ENCODE data around the gene APOBEC3C.

Gene APOBEC3C

GRCh38 chr22:39017596-39018365 lies 3.7 kb downstream of the APOBEC3C start:
- H3K4me3 ChIP-seq (ENCODE audit: low read depth, low read length) = no peak overlapping the region
- no peak for TF ChIP-seq CTCF (IDR thresholded peaks at IDR 0.05; ENCODE audit: borderline replicate concordance, insufficient read depth, low read depth, low read length)

- peak overlapping the region; percentile 31 for H3K4me3 ChIP-seq (ENCODE audit: low read depth, low read length)
Observed at GRCh38 chr22:39020021-39020651, 6.1 kb downstream of the APOBEC3C start.

GRCh38 chr22:39021552-39022250 lies 7.6 kb downstream of the APOBEC3C start:
- TF ChIP-seq CTCF (IDR thresholded peaks at IDR 0.05; ENCODE audit: borderline replicate concordance, insufficient read depth, low read depth, low read length) = no peak
- H3K4me3 ChIP-seq (ENCODE audit: low read depth, low read length) = peak overlapping the region; percentile 84

- no peak for TF ChIP-seq CTCF (IDR thresholded peaks at IDR 0.05; ENCODE audit: borderline replicate concordance, insufficient read depth, low read depth, low read length)
- no peak overlapping the region for H3K4me3 ChIP-seq (ENCODE audit: low read depth, low read length)
Observed at GRCh38 chr22:39024519-39025308, 10.7 kb downstream of the APOBEC3C start.

GRCh38 chr22:39026509-39027150 lies 12.6 kb downstream of the APOBEC3C start:
- H3K4me3 ChIP-seq (ENCODE audit: low read depth, low read length) = no peak overlapping the region
- TF ChIP-seq CTCF (IDR thresholded peaks at IDR 0.05; ENCODE audit: borderline replicate concordance, insufficient read depth, low read depth, low read length) = no peak

GRCh38 chr22:39027717-39028116 lies 13.7 kb downstream of the APOBEC3C start:
- H3K4me3 ChIP-seq (ENCODE audit: low read depth, low read length) = no peak overlapping the region
- TF ChIP-seq CTCF (IDR thresholded peaks at IDR 0.05; ENCODE audit: borderline replicate concordance, insufficient read depth, low read depth, low read length) = no peak

- no peak for TF ChIP-seq CTCF (IDR thresholded peaks at IDR 0.05; ENCODE audit: borderline replicate concordance, insufficient read depth, low read depth, low read length)
- H3K4me3 ChIP-seq (ENCODE audit: low read depth, low read length) = no peak overlapping the region
Observed at GRCh38 chr22:39028281-39028680, 14.2 kb downstream of the APOBEC3C start.
